ENCODE measurements around the gene LRRC28.

- TF ChIP-seq CTCF (IDR thresholded peaks at IDR 0.05; ENCODE audit: insufficient read depth, low read length) = no peak
- no peak for TF ChIP-seq REST (IDR thresholded peaks at IDR 0.05; ENCODE audit: insufficient replicate concordance, low read depth)
These were observed 159.2 kb downstream of the LRRC28 start for GRCh38 chr15:99410477-99410876.
